Neuronal stem cell (in vitro differentiated cells): ENCODE results near the gene NRK.

Source experiments
- DNase-seq: peaks from one replicate; pipeline ENCODE4 v3.0.0-alpha.2; 2013; ENCODE audit warnings: low spot score
- H2AFZ ChIP-seq: one replicate; pipeline ENCODE4 v1.6.1; 2013; ENCODE audit warnings: mild to moderate bottlenecking, low read length, inconsistent platforms
- H2AK5ac ChIP-seq: 2 replicates; pipeline ENCODE4 v1.6.1; 2013; ENCODE audit warnings: low read depth, mild to moderate bottlenecking, inconsistent platforms, low read length, moderate library complexity, mixed read lengths
- H2BK120ac ChIP-seq: 2 replicates; pipeline ENCODE4 v1.6.1; 2013; ENCODE audit warnings: low read depth, mild to moderate bottlenecking, inconsistent platforms, low read length, moderate library complexity, mixed read lengths
- H2BK12ac ChIP-seq: one replicate; pipeline ENCODE4 v1.6.1; 2013; ENCODE audit warnings: low read length, inconsistent platforms
- H2BK15ac ChIP-seq: 2 replicates; pipeline ENCODE4 v1.6.1; 2013; ENCODE audit warnings: mild to moderate bottlenecking, low read length, inconsistent platforms, mixed read lengths
- H2BK5ac ChIP-seq: one replicate; pipeline ENCODE4 v1.6.1; 2013; ENCODE audit warnings: inconsistent platforms, mild to moderate bottlenecking, low read length, moderate library complexity
- H3K14ac ChIP-seq: one replicate; pipeline ENCODE4 v1.6.1; 2013; ENCODE audit warnings: low read length, inconsistent platforms
- H3K18ac ChIP-seq: 2 replicates; pipeline ENCODE4 v1.6.1; 2013; ENCODE audit warnings: low read length, inconsistent platforms
- H3K23ac ChIP-seq: 2 replicates; pipeline ENCODE4 v1.6.1; 2013; ENCODE audit warnings: low read depth, mild to moderate bottlenecking, mixed read lengths, low read length, inconsistent platforms; ENCODE audit not compliant: poor library complexity
- H3K27ac ChIP-seq: replicated peaks from 3 replicates; pipeline ENCODE4 v1.5.1; 2013; ENCODE audit warnings: low read length, inconsistent platforms
- H3K27me3 ChIP-seq, 3 experiments: 2 replicates each; pipeline ENCODE4 v1.6.1; 2013; ENCODE audit warnings: low read length in 3 of 3, mild to moderate bottlenecking in 2 of 3, inconsistent platforms in 1 of 3, low read depth in 1 of 3, mixed read lengths in 1 of 3, moderate library complexity in 1 of 3; ENCODE audit not compliant: control insufficient read depth in 3 of 3, insufficient read depth in 3 of 3
- H3K36me3 ChIP-seq, 2 donors: replicated peaks in 1 of 2; 2 replicates each; pipeline ENCODE4 v1.6.1; 2013; ENCODE audit warnings: low read length in 2 of 2; ENCODE audit not compliant: control insufficient read depth in 2 of 2, insufficient read depth in 2 of 2
- H3K4ac ChIP-seq: 2 replicates; pipeline ENCODE4 v1.6.1; 2013; ENCODE audit warnings: inconsistent platforms, mild to moderate bottlenecking, low read length, moderate library complexity
- H3K4me1 ChIP-seq, 2 donors: 1 replicate in 1 of 2; 2 replicates in 1 of 2; pipeline ENCODE4 v1.6.1; 2013; ENCODE audit warnings: low read length in 2 of 2, low read depth in 1 of 2; ENCODE audit not compliant: control insufficient read depth in 2 of 2, insufficient read depth in 1 of 2
- H3K4me2 ChIP-seq: one replicate; pipeline ENCODE4 v1.6.1; 2013; ENCODE audit warnings: mild to moderate bottlenecking, low read length, inconsistent platforms; ENCODE audit not compliant: insufficient read depth, poor library complexity, severe bottlenecking
- H3K4me3 ChIP-seq, 2 donors: 2 replicates each; pipeline ENCODE4 v1.5.1; 2013; ENCODE audit warnings: low read length in 2 of 2, mild to moderate bottlenecking in 2 of 2, inconsistent platforms in 1 of 2, moderate library complexity in 1 of 2
- H3K79me1 ChIP-seq: one replicate; pipeline ENCODE4 v1.6.1; 2013; ENCODE audit warnings: low read depth, mild to moderate bottlenecking, inconsistent platforms, low read length, moderate library complexity
- H3K9ac ChIP-seq: one replicate; pipeline ENCODE4 v1.6.1; 2013; ENCODE audit warnings: mild to moderate bottlenecking, low read depth, low read length, inconsistent platforms; ENCODE audit not compliant: poor library complexity
- H3K9me3 ChIP-seq, 2 donors: replicated peaks in 1 of 2; 2 replicates each; pipeline versions ENCODE3 to v1.6.1; 2013; ENCODE audit warnings: low read length in 2 of 2, mild to moderate bottlenecking in 2 of 2, inconsistent platforms in 1 of 2, low read depth in 1 of 2, mixed read lengths in 1 of 2, moderate library complexity in 1 of 2; ENCODE audit not compliant: control insufficient read depth in 2 of 2, insufficient read depth in 1 of 2
- H4K8ac ChIP-seq: one replicate; pipeline ENCODE4 v1.6.1; 2013; ENCODE audit warnings: low read depth, mild to moderate bottlenecking, inconsistent platforms, low read length, moderate library complexity
- H4K91ac ChIP-seq: one replicate; pipeline ENCODE4 v1.6.1; 2013; ENCODE audit warnings: low read length, low read depth, mild to moderate bottlenecking, inconsistent platforms; ENCODE audit not compliant: poor library complexity
- WGBS, 2 donors: extraction: QIAGEN DNeasy Blood & Tissue Kit; methylation state at CpG; one replicate each; pipeline ENCODE4 v1.1.7; 2013; ENCODE audit warnings: missing lambda C conversion rate in 2 of 2, mixed read lengths in 1 of 2; ENCODE audit not compliant: insufficient read length in 2 of 2, insufficient replicate concordance in 1 of 2; ENCODE audit errors: extremely low coverage in 2 of 2; 5-methylcytosine and 5-hydroxymethylcytosine counted together

Gene NRK

DNA sequence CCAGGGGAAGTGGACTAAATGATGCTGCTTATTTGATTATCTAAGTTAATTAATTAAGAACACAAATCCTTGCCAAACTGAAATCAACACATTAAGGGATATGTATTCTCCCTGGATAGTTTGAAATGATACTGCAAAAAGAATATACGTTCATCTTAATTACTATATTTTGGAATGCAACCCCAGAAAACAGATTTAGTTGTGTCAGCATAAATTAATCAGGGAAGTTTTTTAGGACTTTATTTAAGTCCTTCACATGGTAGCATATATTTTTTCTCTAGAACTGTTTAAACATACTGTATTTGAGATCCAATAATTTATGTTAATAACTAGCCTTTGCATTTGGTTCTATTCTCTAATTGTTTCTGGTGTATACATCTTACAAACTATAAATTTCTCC, 52.5 kb downstream of the NRK start:
- Histone ChIP-seq H3K27me3 (no peaks in the 10 kb centered on the region), H3K4ac (no peak overlapping the region), H3K14ac (no peak overlapping the region), H2BK12ac (no peak overlapping the region), H3K9me3 (no peaks in the 10 kb centered on the region), H4K91ac (no peak overlapping the region), H3K4me3 (no peak overlapping the region), H3K9ac (no peak overlapping the region), H2BK120ac (no peak overlapping the region), H2AK5ac (no peak overlapping the region), H3K23ac (no peak overlapping the region), H3K4me2 (no peak overlapping the region), H2BK15ac (no peak overlapping the region), H3K4me1 (no peaks in the 10 kb centered on the region), H2AFZ (no peak overlapping the region), H2BK5ac (no peak overlapping the region), H3K18ac (no peak overlapping the region), H3K36me3 (no peaks in the 10 kb centered on the region), H3K27ac (no peak overlapping the region), H4K8ac (no peak overlapping the region), H3K79me1 (no peaks in the 10 kb centered on the region)
- no peak for DNase-seq
- WGBS, 2 donors, result no CpG with 5 or more reads among the region's 1 CpG

DNA sequence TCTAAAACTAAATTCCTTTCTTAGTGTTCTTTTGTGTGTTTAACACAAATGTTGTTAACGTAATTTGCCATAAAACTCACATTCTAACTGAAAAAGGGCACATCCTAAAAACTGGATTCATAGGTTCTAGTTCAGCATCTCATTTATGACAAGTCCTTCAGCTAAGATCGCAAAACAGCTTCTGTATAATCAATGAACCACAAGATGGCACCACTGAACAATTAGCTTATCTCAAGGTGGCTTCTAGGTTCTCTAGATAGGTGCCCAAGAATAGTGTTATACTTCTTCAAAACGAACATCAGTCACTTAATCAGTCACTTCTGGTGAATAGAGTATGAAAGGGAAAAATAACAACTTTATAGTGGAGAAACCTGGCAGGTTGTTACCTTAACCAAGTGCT, 54.3 kb downstream of the NRK start:
- Histone ChIP-seq H3K27ac (no peak overlapping the region), H2BK12ac (no peak overlapping the region), H3K9me3 (no peaks in the 10 kb centered on the region), H2BK15ac (no peak overlapping the region), H3K4me1 (no peaks in the 10 kb centered on the region), H3K36me3 (no peaks in the 10 kb centered on the region), H3K27me3 (no peaks in the 10 kb centered on the region), H3K23ac (no peak overlapping the region), H3K14ac (no peak overlapping the region), H2BK120ac (no peak overlapping the region), H2AK5ac (no peak overlapping the region), H4K8ac (no peak overlapping the region), H3K4me2 (no peak overlapping the region), H3K4me3 (no peak overlapping the region), H2AFZ (no peak overlapping the region), H3K9ac (no peak overlapping the region), H4K91ac (no peak overlapping the region), H3K4ac (no peak overlapping the region), H2BK5ac (no peak overlapping the region), H3K79me1 (no peaks in the 10 kb centered on the region), H3K18ac (no peak overlapping the region)
- WGBS, 2 donors, result no CpG with 5 or more reads among the region's 3 CpGs
- DNase-seq, result peak; percentile 0

DNA sequence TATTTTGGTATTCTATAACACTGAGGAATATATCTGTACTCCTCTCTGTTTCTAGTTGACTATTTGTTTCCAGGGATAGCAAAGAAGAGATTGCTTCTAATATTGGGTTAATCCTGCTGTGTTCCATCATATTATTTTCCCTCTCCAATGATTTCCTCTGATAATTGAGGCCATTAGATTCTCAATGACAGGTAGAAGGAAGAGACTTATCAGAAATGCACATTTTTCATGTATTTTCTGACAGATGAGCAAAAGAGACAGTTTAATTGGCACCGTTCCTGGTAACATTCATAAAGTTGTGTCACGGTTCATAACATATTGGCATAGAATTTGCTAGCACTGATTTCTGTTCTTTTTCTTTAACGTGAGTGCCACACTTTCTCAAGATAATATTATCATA, 58.2 kb downstream of the NRK start:
- Histone ChIP-seq H3K4me2 (no peak overlapping the region), H2AK5ac (no peak overlapping the region), H2BK5ac (no peak overlapping the region), H3K4ac (no peak overlapping the region), H3K4me1 (no peaks in the 10 kb centered on the region), H2BK12ac (no peak overlapping the region), H3K27ac (no peak overlapping the region), H3K27me3 (no peaks in the 10 kb centered on the region), H3K9ac (no peak overlapping the region), H2AFZ (no peak overlapping the region), H3K79me1 (no peaks in the 10 kb centered on the region), H3K9me3 (no peaks in the 10 kb centered on the region), H3K18ac (no peak overlapping the region), H3K14ac (no peak overlapping the region), H4K8ac (no peak overlapping the region), H3K4me3 (no peak overlapping the region), H3K23ac (no peak overlapping the region), H2BK120ac (no peak overlapping the region), H4K91ac (no peak overlapping the region), H2BK15ac (no peak overlapping the region), H3K36me3 (no peaks in the 10 kb centered on the region)
- WGBS, 2 donors, result no CpG with 5 or more reads among the region's 3 CpGs
- DNase-seq, result no peak

DNA sequence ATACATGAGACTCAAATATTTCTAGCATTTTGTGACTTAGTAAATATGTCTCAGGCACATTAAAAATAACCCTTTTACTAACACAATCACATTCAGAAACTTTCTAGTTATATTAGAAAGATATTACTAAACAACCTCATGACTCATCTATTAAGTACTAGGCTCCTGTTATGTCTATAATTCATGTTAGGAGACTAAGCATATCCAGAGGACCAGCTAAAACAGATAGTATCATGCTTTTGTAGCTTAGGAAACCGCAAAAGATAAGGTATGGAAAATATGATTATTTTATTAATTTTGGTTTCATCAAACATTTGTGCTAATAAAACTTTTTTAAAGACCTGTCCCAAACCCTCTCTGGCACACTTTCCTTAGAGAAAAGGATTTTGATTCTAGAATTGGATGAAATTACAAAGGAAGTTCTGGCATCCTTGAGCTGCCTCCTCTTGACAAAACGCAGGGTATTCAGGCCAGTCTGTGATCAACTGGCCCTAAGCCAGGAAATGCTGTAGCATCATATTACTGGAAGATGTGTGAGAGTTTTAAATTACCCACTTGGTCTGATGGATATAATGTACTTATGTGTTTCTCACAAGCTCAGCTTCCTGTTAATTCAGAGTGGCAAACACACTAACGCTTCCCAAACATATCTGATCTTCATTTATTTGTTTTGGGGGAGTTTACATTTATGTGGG, 60.4 kb downstream of the NRK start:
- Histone ChIP-seq H3K79me1 (no peaks in the 10 kb centered on the region), H2BK120ac (no peak overlapping the region), H2AK5ac (no peak overlapping the region), H3K4me3 (no peak overlapping the region), H3K4me1 (no peaks in the 10 kb centered on the region), H3K9ac (no peak overlapping the region), H3K9me3 (no peaks in the 10 kb centered on the region), H3K27me3 (no peaks in the 10 kb centered on the region), H3K4me2 (no peak overlapping the region), H3K18ac (no peak overlapping the region), H4K8ac (no peak overlapping the region), H2BK15ac (no peak overlapping the region), H3K36me3 (no peaks in the 10 kb centered on the region), H3K27ac (no peak overlapping the region), H2BK5ac (no peak overlapping the region), H2AFZ (no peak overlapping the region), H4K91ac (no peak overlapping the region), H3K4ac (no peak overlapping the region), H3K14ac (no peak overlapping the region), H3K23ac (no peak overlapping the region), H2BK12ac (no peak overlapping the region)
- no CpG with 5 or more reads among the region's 3 CpGs for WGBS, 2 donors
- DNase-seq, result no peak
